ENCODE results near the gene PARD6G. TPM values are rescaled to one million over a fixed set of nuclear protein-coding genes. Genes with fewer than 3 reads are reported as not detected.

Gene PARD6G
- total and polyA plus RNA-seq, 10 of the 15 experiments (the other 5 are each of a cell fraction or from before 2014, with no cell fraction given) = 0.20 to 2.0 (median 0.60) TPM

DNA sequence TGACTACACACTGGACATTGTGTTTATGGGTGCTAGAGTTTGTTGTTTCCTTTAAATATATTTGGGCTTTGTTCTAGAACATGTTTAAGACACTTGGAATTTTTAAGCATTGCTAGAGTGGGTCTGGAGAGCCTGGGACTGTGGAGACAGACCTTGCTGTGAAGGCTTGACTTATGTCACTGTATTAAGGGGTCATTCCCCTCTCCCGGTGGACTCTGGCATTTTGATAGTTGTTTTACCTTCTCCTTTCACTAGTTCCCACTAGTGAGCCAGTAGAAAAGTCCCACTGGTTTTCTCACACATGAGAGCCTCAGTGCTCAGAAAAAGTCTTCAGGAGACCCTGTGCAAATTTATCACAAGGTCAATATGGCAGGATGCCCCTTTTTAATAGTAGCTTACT, 119.7 kb downstream of the PARD6G start:
- Histone ChIP-seq H3K27me3 (replicated peaks in 1 of 2; ENCODE audit: control insufficient read depth in 2 of 2, insufficient read depth in 2 of 2, low read length in 1 of 2) (no peaks in the 10 kb centered on the region), H3K36me3 (ENCODE audit: control insufficient read depth in 2 of 2, insufficient read depth in 2 of 2, low read length in 1 of 2) (no peaks in the 10 kb centered on the region; a peak in 1 of 4 replicates), H3K9me3 (replicated peaks; ENCODE audit: control insufficient read depth, insufficient read depth, low read length) (no peaks in the 10 kb centered on the region), H3K79me2 (ENCODE audit: control insufficient read depth, insufficient read depth, low read length) (peaks cover 11% of the 10 kb centered on the region), H2AFZ (ENCODE audit: control insufficient read depth, low read depth, low read length) (no peak overlapping the region), H3K4me1 (ENCODE audit: control insufficient read depth, insufficient read depth, low read length) (no peaks in the 10 kb centered on the region; the same call in 1 of the 2 replicates), H3K4me2 (ENCODE audit: control insufficient read depth, insufficient read depth) (no peak overlapping the region), H4K20me1 (ENCODE audit: control insufficient read depth, insufficient read depth) (no peaks in the 10 kb centered on the region), H3K9ac (ENCODE audit: control insufficient read depth, insufficient read depth, low read length) (no peak overlapping the region), H3K4me3 (no peak overlapping the region), H3K27ac (ENCODE audit: control insufficient read depth, insufficient read depth) (no peak overlapping the region)
- no peak for TF ChIP-seq ZNF274 (IDR thresholded peaks at IDR 0.05; ENCODE audit: insufficient read depth, insufficient read length)
- TF ChIP-seq SPI1 (IDR thresholded peaks at IDR 0.05; ENCODE audit: borderline replicate concordance, insufficient read depth, low read depth, low read length) = no peak
- no peak for TF ChIP-seq GATAD2B (conservative IDR thresholded peaks at IDR 0.05; ENCODE audit: low read depth)
- TF ChIP-seq KDM1A (IDR thresholded peaks at IDR 0.05; ENCODE audit: borderline replicate concordance) = no peak
- no peak for TF ChIP-seq TBL1XR1 (IDR thresholded peaks at IDR 0.05; ENCODE audit: low read depth, low read length)
- no peak for TF ChIP-seq HDAC6 (IDR thresholded peaks at IDR 0.05; ENCODE audit: unreplicated experiment)
- no peak for TF ChIP-seq RB1 (IDR thresholded peaks at IDR 0.05; ENCODE audit: borderline replicate concordance)
- WGBS (ENCODE audit: insufficient coverage, insufficient replicate concordance, low lambda C conversion rate, missing lambda C conversion rate) = 100% methylated on average over 1 of the region's 1 CpG
- ATAC-seq = no peak
- no TSS peak for BruUV-seq (replicated peaks)
- ChIA-PET POLR2A (no interaction called here), SMC1A (ENCODE audit: uncharacterized antibody, unreplicated experiment) (no interaction called here), RAD21 (ENCODE audit: unreplicated experiment) (no interaction called here), CTCF (no interaction called here)
- in situ Hi-C loops (cut with MboI) (no loop called here), intact Hi-C loops (cut with micrococcal nuclease; ENCODE audit: unreplicated experiment) (no loop called here)
- FAIRE-seq = no peak
- no peak for DNase-seq (ENCODE audit: low read depth, low spot score)

DNA sequence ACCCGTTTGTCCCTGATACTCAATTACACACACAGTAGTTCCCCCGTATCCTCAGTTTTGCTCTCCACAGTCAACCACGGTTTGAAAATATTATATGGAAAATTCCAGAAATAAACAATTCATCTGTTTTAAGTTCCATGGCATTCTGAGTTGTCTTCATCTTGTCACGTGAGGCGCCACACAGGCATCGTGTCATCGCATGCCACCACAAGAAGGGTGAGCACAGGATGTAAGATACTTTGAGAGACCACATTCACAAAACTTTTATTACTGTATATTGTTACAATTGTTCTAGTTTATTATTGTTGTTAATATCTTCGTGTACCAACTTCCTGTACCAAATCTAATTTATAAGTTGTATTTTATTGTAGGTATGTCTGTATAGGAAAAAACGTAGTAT, 120.5 kb downstream of the PARD6G start:
- no peak overlapping the region for H3K4me2 ChIP-seq (ENCODE audit: control insufficient read depth, insufficient read depth)
- SMC1A ChIA-PET (ENCODE audit: uncharacterized antibody, unreplicated experiment) = no interaction called here
- no peak overlapping the region for H3K9ac ChIP-seq (ENCODE audit: control insufficient read depth, insufficient read depth, low read length)
- no peak overlapping the region for H3K27ac ChIP-seq (ENCODE audit: control insufficient read depth, insufficient read depth)
- RAD21 ChIA-PET (ENCODE audit: unreplicated experiment) = interaction anchor here (0.6 kb wide), 1 partner anchor 84 kb away, joined by 4 read pairs; no protein-coding TSS in a partner anchor
- FAIRE-seq (no peak), DNase-seq (ENCODE audit: low read depth, low spot score) (no peak), ATAC-seq (no peak)
- 98% methylated on average over 9 of the region's 9 CpGs for WGBS (ENCODE audit: insufficient coverage, insufficient replicate concordance, low lambda C conversion rate, missing lambda C conversion rate)
- H4K20me1 ChIP-seq (ENCODE audit: control insufficient read depth, insufficient read depth) = no peaks in the 10 kb centered on the region
- no peaks in the 10 kb centered on the region for H3K27me3 ChIP-seq (replicated peaks in 1 of 2; ENCODE audit: control insufficient read depth in 2 of 2, insufficient read depth in 2 of 2, low read length in 1 of 2)
- intact Hi-C loops (cut with micrococcal nuclease; ENCODE audit: unreplicated experiment) = no loop called here
- H3K79me2 ChIP-seq (ENCODE audit: control insufficient read depth, insufficient read depth, low read length) = peaks cover 11% of the 10 kb centered on the region
- H3K4me3 ChIP-seq = no peak overlapping the region
- in situ Hi-C loops (cut with MboI) = no loop called here
- POLR2A ChIA-PET = interaction anchor here (0.6 kb wide), 1 partner anchor 21 kb away, joined by 3 read pairs; no protein-coding TSS in a partner anchor
- CTCF ChIA-PET = interaction anchor here (1.7 kb wide), 1 partner anchor 32 kb away, joined by 5 read pairs; no protein-coding TSS in a partner anchor
- H2AFZ ChIP-seq (ENCODE audit: control insufficient read depth, low read depth, low read length) = no peak overlapping the region
- H3K4me1 ChIP-seq (ENCODE audit: control insufficient read depth, insufficient read depth, low read length) = no peaks in the 10 kb centered on the region
- no peaks in the 10 kb centered on the region for H3K9me3 ChIP-seq (replicated peaks; ENCODE audit: control insufficient read depth, insufficient read depth, low read length)
- BruUV-seq (replicated peaks) = no TSS peak
- no peaks in the 10 kb centered on the region; a peak in 1 of 4 replicates for H3K36me3 ChIP-seq (ENCODE audit: control insufficient read depth in 2 of 2, insufficient read depth in 2 of 2, low read length in 1 of 2)
- TF ChIP-seq CHD2 (IDR thresholded peaks at IDR 0.05; ENCODE audit: borderline replicate concordance, low read depth, low read length) = no peak
- TF ChIP-seq, protein P1, sequence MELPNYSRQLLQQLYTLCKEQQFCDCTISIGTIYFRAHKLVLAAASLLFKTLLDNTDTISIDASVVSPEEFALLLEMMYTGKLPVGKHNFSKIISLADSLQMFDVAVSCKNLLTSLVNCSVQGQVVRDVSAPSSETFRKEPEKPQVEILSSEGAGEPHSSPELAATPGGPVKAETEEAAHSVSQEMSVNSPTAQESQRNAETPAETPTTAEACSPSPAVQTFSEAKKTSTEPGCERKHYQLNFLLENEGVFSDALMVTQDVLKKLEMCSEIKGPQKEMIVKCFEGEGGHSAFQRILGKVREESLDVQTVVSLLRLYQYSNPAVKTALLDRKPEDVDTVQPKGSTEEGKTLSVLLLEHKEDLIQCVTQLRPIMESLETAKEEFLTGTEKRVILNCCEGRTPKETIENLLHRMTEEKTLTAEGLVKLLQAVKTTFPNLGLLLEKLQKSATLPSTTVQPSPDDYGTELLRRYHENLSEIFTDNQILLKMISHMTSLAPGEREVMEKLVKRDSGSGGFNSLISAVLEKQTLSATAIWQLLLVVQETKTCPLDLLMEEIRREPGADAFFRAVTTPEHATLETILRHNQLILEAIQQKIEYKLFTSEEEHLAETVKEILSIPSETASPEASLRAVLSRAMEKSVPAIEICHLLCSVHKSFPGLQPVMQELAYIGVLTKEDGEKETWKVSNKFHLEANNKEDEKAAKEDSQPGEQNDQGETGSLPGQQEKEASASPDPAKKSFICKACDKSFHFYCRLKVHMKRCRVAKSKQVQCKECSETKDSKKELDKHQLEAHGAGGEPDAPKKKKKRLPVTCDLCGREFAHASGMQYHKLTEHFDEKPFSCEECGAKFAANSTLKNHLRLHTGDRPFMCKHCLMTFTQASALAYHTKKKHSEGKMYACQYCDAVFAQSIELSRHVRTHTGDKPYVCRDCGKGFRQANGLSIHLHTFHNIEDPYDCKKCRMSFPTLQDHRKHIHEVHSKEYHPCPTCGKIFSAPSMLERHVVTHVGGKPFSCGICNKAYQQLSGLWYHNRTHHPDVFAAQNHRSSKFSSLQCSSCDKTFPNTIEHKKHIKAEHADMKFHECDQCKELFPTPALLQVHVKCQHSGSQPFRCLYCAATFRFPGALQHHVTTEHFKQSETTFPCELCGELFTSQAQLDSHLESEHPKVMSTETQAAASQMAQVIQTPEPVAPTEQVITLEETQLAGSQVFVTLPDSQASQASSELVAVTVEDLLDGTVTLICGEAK (IDR thresholded peaks at IDR 0.05; ENCODE audit: borderline replicate concordance) = no peak
- TF ChIP-seq KDM1A (IDR thresholded peaks at IDR 0.05; ENCODE audit: borderline replicate concordance) = no peak
- TF ChIP-seq HDGF (IDR thresholded peaks at IDR 0.05) = no peak
- no peak for TF ChIP-seq ESRRA (IDR thresholded peaks at IDR 0.05; ENCODE audit: low read length)
- no peak for TF ChIP-seq RB1 (IDR thresholded peaks at IDR 0.05; ENCODE audit: borderline replicate concordance)

All from GM12878 (cell line).